HG02798 (cell line): ENCODE results near the gene RELCH.

Experiments
- ATAC-seq: cut with Tn5 transposase; IDR thresholded peaks from one replicate; pipeline ENCODE4 v1.9.1; 2021; ENCODE audit warnings: mild to moderate bottlenecking; ENCODE audit not compliant: unreplicated experiment, poor library complexity

Gene RELCH

DNA sequence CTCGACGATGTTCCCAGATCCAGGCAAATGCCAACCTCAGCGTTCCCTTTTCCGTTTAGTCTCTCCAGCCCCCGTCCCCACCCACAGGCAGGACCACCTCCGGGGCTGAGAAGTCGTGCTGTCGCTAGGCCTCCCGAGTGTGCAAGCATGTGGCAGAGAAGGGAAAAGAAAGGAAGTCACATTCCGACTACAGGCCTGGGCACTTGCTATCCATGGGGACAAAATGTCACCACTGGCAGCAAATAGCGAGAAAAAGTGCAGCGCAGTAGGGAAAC lies 619 bp upstream of the RELCH start:
- ATAC-seq = peak; percentile 1

DNA sequence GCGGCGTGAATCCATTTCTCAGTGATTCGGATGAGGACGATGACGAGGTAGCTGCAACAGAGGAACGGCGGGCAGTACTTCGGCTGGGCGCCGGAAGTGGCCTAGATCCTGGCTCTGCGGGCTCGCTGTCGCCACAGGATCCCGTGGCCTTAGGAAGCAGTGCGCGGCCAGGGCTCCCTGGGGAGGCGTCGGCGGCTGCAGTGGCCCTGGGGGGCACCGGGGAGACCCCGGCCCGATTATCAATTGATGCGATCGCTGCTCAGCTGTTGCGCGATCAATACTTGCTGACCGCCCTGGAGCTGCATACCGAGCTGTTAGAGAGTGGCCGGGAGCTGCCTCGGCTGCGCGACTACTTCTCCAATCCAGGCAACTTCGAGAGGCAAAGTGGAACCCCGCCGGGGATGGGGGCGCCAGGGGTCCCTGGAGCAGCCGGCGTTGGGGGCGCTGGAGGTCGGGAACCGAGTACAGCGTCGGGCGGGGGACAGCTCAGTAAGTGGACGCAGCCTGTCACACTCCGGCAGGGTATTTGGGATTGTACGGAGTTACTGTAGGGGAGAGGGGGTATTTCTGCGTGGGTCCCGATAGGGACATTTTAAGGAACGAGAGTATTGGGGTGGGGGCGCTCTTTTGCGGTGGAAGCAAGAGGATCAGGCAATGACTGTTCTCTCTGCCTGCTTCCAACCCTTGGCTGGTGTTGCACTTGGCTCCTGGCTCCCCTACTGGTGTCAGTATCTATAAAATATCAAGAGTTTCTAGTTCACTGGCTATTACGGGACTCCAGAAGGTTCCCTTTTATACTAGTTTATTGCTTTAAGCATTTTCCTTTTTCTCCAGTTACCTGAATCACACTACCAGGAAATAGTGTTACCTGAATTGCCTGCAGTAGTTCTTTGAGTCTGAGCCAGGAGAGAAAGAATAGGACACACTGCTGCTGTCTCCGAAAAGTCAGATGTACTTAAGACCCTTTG lies 772 bp downstream of the RELCH start:
- ATAC-seq = no peak

DNA sequence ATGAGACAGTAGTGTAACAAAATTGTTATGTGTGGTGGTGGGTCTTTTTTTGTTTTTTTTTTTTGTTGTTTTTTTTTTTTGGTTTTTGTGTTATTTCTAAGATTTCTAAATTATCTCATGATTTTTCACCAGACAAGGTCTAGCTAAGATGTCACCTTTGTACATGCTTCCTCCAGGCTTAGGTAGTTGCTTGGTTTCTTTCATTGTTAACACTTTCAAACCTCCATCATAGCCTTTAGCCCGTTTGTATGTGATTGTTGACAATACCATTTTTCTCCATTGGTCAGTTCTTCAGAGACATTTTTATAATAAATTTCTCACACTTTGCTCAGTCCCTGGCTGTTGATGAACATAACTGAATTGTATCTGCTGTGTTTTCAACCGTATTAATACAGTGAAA lies 2.2 kb downstream of the RELCH start:
- no peak for ATAC-seq

DNA sequence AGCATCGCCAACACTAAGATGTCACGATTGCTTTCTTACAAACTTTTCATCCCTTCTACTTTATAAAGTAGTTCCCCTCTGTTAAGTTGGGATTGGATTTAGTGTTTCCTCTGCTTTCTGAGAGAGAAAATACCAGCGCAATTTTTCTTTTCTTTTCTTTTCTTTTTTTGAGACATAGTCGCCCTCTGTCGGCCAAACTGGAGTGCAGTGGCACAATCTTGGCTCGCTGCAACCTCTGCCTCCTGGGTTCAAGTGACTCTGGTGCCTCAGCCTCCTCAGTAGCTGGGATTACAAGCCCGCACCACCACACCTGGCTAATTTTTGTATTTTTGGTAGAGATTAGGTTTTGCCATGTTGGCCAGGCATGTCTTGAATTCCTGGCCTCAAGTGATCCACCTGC lies 9.0 kb downstream of the RELCH start:
- no peak for ATAC-seq

DNA sequence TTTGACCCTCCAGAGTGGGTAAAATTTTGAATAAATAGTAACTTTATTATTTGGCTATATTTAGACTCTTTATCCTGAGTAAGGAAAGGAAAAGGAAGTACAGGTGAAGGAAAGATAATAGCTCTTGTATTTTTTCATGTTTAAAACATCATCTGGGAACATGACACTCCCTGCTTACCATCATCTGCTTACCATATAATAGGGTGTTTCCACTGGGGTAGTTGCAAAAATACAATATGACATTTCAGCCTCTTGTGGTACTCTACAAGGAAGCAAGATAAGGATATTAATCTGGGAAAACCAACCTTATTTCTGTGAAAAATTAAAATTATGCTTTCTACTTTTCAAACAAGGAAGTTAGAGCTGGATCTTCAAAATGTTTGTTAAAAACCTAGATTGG lies 9.9 kb downstream of the RELCH start:
- ATAC-seq = no peak

DNA sequence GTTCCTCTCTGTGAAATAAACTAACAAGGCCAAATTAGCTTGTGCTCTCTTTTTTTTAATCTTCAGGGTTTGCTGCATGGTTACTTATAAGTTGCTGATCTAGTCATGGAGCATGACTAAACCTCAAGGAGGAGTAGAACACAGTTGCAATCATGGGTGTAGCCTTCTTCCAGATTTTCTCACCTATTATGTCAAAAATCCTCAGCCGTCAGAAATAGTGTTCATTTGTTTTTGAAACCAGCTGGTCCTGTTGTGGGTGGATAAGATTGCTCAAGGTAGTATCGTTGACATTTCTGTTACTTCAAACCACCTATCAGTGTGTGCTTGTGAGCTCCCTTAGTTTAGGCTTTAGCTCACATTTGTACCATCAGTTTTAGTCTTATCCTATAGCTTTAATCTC lies 11.2 kb downstream of the RELCH start:
- peak; percentile 42 for ATAC-seq

DNA sequence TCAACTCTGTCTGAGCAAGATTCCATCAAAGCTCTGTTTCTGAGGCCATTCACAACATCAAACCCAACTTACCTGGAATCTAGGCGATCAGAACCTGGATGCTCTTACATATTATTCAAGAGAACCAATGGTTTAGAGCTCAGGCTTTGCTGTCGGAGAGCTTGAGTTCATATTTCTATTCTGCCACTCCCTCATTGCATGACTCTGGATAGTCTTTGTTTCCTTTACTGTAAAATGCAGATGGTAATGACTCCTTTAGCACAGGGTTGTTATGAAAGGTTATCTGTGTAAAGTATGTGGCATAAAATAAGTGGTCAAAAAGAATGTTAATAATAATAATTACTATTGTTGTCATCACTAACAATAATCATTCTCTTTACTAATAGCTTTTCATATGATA lies 12.6 kb downstream of the RELCH start:
- no peak for ATAC-seq

DNA sequence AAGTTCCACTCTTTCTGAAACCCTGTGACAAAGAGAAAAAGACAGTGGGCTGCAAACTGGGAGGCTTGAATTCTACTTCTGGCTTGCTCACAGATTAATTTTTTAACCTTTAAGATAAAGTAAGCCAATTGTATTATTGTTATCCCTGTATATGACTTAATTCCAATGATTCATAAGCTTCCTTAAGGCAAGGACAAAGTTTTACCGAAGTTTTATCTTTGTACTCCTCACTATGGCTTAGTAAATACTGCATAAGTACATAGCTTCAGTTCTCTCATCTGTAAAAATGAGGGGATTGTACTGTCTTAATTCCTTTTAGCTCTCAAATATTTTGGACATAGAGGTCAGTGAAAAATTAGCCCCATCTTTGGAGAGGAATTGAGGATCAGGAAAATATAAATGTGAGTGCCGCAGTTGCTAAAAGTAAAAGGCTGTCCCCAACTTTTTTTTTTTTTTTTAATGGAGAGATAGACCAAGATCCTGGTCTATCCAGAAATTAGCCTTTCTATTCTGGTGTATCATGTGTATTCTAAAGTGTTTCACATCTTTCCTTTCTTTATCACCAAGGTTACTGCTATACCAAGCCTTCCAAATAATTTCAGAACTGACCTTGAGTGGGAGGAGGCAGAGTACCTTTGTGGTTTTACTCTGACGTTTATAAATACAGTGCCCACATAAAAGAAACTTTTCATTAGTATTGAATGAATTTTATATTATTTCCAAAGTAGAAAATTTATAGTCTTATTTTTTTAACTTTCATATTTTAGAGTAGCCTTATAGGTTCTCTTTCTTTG lies 13.3 kb downstream of the RELCH start:
- no peak for ATAC-seq

DNA sequence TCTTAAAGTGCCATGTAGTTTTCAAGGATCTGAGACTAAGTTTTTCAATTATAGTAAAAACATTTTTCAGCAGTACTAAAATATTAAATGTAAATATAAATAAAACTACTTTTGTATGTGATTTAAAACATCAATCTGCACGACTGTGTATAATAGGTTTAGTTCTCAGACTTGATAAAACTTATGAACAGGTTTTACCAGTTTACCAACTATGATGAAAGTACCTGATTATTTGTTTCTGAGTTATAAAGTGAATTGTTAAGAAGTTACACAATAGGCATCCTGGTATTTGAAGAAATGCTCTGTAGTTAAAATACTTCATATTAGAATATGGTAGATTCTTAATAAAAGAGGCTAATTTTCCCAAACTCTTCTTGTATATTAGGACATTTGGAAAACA lies 14.8 kb downstream of the RELCH start:
- no peak for ATAC-seq

DNA sequence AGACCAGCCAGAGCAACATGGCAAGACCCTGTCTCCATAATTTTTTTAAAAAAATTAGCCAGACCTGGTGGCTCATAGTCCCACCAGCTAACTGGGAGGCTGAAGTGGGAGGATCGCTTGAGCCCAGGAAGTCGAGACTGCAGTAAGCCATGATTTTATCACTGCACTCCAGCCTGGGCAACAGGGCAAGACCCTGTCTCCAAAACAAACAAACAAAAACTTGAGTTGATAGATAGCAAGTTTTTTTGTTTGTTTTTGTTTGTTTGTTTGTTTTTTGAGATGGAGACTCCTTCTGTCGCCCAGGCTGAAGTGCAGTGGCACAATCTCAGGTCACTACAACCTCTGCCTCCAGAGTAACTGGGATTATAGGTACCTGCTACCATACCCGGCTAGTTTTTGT lies 18.8 kb downstream of the RELCH start:
- no peak for ATAC-seq

DNA sequence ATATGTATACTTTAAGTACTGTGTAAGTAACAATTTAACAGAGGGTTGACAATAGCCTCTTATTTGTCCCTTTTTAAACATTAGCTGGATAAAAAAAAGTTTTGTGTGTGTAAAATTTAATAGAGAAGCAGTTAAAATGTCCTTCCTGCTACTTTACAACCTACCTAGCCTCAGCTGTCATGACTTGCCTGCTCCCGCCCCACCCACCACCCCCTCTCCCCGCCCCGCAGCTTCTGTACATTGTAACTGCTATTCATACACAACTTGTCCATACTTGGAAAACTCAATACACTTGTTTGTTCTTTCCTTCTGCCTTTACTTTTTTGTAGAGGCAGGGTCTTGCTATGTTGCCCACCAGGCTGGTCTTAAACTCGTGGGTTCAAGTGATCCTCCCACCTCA lies 19.5 kb downstream of the RELCH start:
- no peak for ATAC-seq

DNA sequence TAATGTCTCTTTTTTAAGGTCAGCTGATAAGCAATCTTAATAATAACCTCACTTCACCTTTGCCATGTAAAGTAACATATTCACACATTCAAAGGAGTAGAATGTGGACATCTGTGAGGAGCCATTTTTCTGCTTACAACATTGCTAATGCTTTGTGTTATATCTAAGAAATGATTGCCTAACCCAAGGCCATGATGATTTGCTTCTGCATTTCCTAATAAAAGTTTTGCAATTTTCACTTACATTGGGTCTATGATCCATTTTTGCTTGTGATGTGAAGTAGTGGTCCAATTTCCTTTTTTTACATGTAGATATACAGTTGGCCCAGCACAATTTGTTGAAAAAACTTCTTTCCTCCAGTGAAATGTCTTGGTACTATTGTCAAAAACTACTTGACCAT lies 22.0 kb downstream of the RELCH start:
- no peak for ATAC-seq

DNA sequence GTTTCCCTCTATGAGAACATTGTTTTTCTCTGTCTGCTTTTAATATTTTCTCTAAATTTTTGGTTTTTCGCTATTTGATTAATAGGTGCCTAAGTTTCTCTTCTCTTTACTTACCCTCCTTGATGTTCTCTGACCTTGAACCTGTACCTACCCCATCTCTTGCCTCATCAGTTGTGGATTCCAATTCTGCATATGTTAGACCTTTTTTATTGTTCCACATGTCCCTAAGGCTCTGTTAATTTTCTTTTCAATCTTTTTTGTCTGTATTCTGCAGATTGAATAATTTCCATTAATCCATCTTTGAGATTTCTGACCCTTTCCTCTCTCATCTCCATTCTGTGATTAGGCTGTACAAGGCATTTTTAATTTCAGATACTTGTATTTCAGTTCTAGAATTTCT lies 23.1 kb downstream of the RELCH start:
- no peak for ATAC-seq

DNA sequence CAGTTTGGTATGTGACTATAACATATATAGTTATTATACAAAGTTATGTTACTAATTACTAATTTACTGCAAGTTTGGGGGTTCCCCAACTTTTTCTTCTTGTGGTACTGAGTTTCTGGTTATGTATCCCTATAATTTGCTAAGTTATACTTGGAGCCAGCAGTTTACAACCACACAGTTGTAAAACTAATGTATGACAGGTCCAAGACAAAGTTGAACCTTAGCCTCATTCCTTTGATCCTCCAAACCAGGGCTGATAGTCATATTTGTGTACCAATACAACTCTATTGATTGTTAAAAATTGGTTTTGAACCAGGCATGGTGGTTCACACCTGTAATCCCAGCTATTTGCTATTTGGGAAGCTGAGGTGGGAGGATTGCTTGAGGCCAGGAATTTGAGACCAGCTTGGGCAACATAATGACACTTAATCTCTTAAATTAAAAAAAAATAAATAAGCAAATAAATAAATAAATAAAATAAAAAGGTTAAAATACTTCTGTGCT lies 24.3 kb downstream of the RELCH start:
- no peak for ATAC-seq

DNA sequence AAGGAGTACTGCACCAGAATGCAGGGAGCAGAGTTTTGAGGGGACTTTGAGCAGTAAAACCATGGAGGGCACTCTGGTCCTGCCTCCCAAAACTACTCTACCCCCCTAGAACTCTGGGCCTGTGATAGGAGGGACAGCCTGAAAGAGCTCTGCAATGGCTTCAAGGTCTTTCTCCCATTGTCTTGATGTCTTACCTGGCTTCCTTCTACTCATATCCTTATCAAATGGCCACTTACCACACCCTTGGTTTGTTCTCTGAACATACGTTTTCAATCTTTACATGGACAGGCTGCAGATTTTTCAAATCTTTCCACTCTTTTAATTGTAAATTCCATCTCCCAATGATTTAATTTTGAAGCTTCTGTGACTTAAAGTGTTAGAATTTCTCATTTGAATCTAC lies 27.7 kb downstream of the RELCH start:
- no peak for ATAC-seq

DNA sequence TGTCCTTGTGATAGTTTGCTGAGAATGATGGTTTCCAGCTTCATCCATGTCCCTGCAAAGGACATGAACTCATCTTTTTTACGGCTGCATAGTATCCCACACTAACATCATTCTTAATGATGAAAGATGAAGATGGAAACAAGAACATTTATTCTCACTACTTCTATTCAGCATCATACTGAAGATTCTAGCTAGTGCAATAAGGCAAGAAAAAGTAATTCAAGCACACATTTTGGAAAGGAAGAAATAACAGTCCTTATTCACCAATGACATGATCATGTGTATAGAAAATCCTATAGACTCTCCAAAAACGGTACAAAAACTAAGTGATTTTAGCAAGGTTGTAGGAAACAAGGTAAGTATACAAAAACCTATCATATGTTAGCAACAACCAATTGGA lies 37.2 kb downstream of the RELCH start:
- ATAC-seq = no peak

DNA sequence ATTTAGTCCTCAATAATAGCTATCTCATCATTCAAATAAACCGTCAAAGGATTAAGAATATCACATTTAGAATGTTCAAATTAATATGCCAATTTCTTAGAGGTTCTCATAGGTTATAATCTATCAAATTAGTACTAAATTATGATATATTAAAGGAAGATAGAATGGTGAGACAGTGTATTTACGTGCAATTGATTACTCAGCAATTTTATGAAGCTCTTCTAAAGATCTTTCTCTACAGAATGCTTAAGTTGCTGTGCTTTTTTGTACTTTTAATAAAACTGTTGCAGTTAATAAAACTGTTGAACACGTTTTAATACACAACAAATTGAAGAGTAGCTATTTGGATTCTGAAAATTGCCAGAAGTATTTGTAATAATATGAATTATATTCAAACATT lies 39.0 kb downstream of the RELCH start:
- no peak for ATAC-seq

DNA sequence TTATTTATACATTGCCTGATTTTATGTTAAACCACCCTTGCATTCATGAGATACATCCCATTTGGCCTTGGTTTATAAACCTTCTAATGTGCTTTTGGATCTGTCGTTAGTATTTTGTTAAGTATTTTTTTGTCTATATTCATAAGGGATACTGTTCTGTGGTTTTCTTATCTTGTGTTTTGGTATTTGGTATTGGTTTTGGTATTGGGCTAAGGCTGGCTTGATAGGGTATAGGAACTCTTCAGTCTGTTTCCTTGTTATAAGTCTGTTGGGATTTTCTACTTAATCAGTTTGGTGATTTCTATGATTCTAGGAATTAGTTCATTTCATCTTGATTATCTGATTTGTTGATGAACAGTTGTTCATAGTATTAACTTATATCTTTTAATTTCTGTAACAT lies 49.2 kb downstream of the RELCH start:
- ATAC-seq = no peak

DNA sequence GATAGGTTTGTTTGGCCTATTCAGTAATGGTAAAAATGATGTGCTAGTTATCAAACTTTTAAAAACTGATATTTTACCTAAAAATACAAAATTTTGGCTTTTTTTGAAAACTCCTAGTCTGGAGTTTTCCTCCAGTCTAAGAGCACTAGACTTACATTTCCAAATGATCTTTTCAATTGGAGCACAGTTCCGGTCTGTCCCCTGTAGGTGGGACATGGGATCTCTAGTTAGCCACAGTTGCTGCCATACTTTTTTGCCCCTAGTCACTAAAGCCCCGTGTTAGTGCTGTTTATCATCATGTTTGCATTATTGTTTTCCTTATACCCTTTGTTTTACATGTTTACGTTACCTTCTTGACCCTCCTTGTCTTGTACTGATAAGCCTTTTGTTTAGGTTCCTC lies 52.4 kb downstream of the RELCH start:
- no peak for ATAC-seq

DNA sequence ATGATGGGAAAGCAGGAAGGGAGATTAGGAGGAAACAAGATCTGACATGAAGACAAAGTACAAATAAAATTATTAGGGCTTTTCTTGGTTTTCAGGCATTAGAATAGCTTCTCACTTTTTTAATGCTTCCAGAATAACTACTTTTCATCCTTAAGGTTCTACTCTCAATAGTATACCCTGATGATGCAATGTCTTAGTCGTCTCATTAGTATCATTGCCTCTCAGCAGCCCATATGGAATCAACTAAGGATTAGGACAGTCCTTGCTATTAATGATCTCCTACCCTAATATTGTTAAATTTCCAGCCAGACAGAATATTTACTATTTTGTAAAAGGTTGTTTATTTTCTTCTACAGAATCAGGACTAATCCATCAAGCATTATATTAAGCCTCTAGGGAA lies 55.9 kb downstream of the RELCH start:
- no peak for ATAC-seq

DNA sequence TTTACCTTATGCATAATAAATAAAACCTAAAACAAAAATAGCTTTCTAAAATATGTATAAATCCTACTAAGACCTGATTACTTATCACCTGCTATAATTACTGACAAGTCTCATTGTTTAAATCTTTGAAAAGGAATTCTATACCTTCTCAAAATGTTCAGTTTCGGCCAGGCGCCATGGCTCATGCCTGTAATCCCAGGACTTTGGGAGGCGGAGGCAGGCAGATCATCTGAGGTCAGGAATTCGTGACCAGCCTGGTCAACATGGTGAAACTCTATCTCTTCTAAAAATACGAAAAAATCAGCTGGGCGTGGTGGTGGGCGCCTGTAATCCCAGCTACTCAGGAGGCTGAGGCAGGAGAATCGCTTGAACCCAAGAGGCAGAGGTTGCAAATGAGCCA lies 58.1 kb downstream of the RELCH start:
- no peak for ATAC-seq

DNA sequence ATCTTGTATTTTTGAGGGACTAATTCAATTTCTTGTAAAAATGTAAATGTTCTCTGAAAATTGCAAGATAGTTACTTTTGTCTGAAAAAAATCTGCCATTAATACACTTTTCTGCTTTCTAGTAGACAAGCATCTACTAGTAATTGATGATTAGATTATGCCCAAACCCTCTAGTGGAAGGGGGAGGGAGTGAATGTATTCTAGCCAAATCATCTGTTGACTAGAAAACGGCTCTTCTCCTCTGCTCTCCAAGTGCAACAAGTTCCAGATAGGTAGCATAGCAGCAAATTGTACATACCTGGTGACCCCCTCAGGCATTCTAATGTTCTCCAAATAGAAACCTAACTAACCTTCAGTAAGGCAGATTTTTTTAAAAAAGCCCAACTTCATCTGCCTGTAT lies 58.6 kb downstream of the RELCH start:
- no peak for ATAC-seq
